Mesenchymal stem cell (in vitro differentiated cells and primary cell): ENCODE results near the gene AGPAT4.

Experiments used
- DNase-seq: peaks from one replicate; pipeline ENCODE4 v3.0.0-alpha.2; 2013
- H2AFZ ChIP-seq: one replicate; pipeline ENCODE4 v1.6.1; 2013; ENCODE audit warnings: low read depth, mild to moderate bottlenecking, control low read depth, inconsistent platforms, low read length, moderate library complexity
- H2AK5ac ChIP-seq: 2 replicates; pipeline ENCODE4 v1.6.1; 2013; ENCODE audit warnings: low read length, moderate library complexity, mild to moderate bottlenecking, inconsistent platforms; ENCODE audit not compliant: severe bottlenecking
- H2BK120ac ChIP-seq: one replicate; pipeline ENCODE4 v1.6.1; 2013; ENCODE audit warnings: low read depth, mild to moderate bottlenecking, inconsistent platforms, low read length, moderate library complexity
- H2BK12ac ChIP-seq, 2 experiments: one replicate each; pipeline ENCODE4 v1.6.1; 2013; ENCODE audit warnings: inconsistent platforms in 2 of 2, low read length in 2 of 2, mild to moderate bottlenecking in 2 of 2, moderate library complexity in 2 of 2, control low read depth in 1 of 2
- H2BK15ac ChIP-seq: one replicate; pipeline ENCODE4 v1.6.1; 2013; ENCODE audit warnings: mild to moderate bottlenecking, low read depth, inconsistent platforms; ENCODE audit not compliant: poor library complexity, severe bottlenecking
- H2BK5ac ChIP-seq: 2 replicates; pipeline ENCODE4 v1.6.1; 2013; ENCODE audit warnings: low read depth, mild to moderate bottlenecking, low read length, control low read depth, inconsistent platforms; ENCODE audit not compliant: poor library complexity, severe bottlenecking
- H3K14ac ChIP-seq, 2 experiments: one replicate each; pipeline ENCODE4 v1.6.1; 2013; ENCODE audit warnings: inconsistent platforms in 2 of 2, low read length in 2 of 2, control low read depth in 1 of 2, mild to moderate bottlenecking in 1 of 2, moderate library complexity in 1 of 2
- H3K18ac ChIP-seq, 2 experiments: one replicate each; pipeline ENCODE4 v1.6.1; 2013; ENCODE audit warnings: inconsistent platforms in 2 of 2, low read length in 2 of 2, control low read depth in 1 of 2, low read depth in 1 of 2, mild to moderate bottlenecking in 1 of 2
- H3K23ac ChIP-seq, 2 experiments: one replicate each; pipeline ENCODE4 v1.6.1; 2013; ENCODE audit warnings: inconsistent platforms in 2 of 2, low read length in 2 of 2, mild to moderate bottlenecking in 2 of 2, moderate library complexity in 2 of 2, control low read depth in 1 of 2
- H3K27ac ChIP-seq: 2 replicates; pipeline ENCODE4 v1.5.1; 2013; ENCODE audit warnings: mild to moderate bottlenecking, moderate library complexity, low read length, control low read depth, inconsistent platforms; ENCODE audit not compliant: poor library complexity, severe bottlenecking
- H3K27me3 ChIP-seq, 2 experiments: 2 replicates each; pipeline versions ENCODE4 v1.6.1 to v1.7.0; 2013; ENCODE audit warnings: low read length in 2 of 2, mild to moderate bottlenecking in 2 of 2, moderate library complexity in 2 of 2, control low read depth in 1 of 2, inconsistent platforms in 1 of 2; ENCODE audit not compliant: control insufficient read depth in 1 of 2, insufficient read depth in 1 of 2
- H3K36me3 ChIP-seq, 2 experiments: 2 replicates each; pipeline versions ENCODE4 v1.6.1 to v1.7.0; 2013; ENCODE audit warnings: low read length in 2 of 2, control low read depth in 1 of 2, inconsistent platforms in 1 of 2, low read depth in 1 of 2, mild to moderate bottlenecking in 1 of 2; ENCODE audit not compliant: insufficient read depth in 2 of 2, control insufficient read depth in 1 of 2
- H3K4ac ChIP-seq, 2 experiments: one replicate each; pipeline ENCODE4 v1.6.1; 2013; ENCODE audit warnings: inconsistent platforms in 2 of 2, low read length in 2 of 2, mild to moderate bottlenecking in 2 of 2, moderate library complexity in 2 of 2, control low read depth in 1 of 2, low read depth in 1 of 2
- H3K4me1 ChIP-seq: 2 replicates; pipeline ENCODE4 v1.6.1; 2013; ENCODE audit warnings: low read depth, low read length, control low read depth; ENCODE audit not compliant: control insufficient read depth, insufficient read depth
- H3K4me2 ChIP-seq: 2 replicates; pipeline ENCODE4 v1.6.1; 2013; ENCODE audit warnings: low read length, mild to moderate bottlenecking, inconsistent platforms; ENCODE audit not compliant: poor library complexity, severe bottlenecking
- H3K4me3 ChIP-seq, 2 experiments: 2 replicates each; pipeline versions ENCODE4 v1.5.1 to v1.7.0; 2013; ENCODE audit warnings: low read length in 2 of 2, mild to moderate bottlenecking in 2 of 2, control low read depth in 1 of 2, low read depth in 1 of 2; ENCODE audit not compliant: insufficient read depth in 1 of 2
- H3K79me1 ChIP-seq: replicated peaks from 2 replicates; pipeline ENCODE4 v1.6.1; 2013; ENCODE audit warnings: mild to moderate bottlenecking, control low read depth, low read length, inconsistent platforms; ENCODE audit not compliant: poor library complexity, severe bottlenecking
- H3K9ac ChIP-seq: 2 replicates; pipeline ENCODE4 v1.7.0; 2013; ENCODE audit warnings: mild to moderate bottlenecking, low read length, moderate library complexity
- H3K9me3 ChIP-seq: 2 replicates; pipeline ENCODE4 v1.7.0; 2013; ENCODE audit warnings: mild to moderate bottlenecking, low read length; ENCODE audit not compliant: control insufficient read depth
- H4K8ac ChIP-seq: one replicate; pipeline ENCODE4 v1.6.1; 2013; ENCODE audit warnings: inconsistent platforms, mild to moderate bottlenecking, low read length, moderate library complexity
- H4K91ac ChIP-seq: one replicate; pipeline ENCODE4 v1.6.1; 2013; ENCODE audit warnings: mild to moderate bottlenecking, low read length, inconsistent platforms
- WGBS: methylation state at CpG from one replicate; pipeline ENCODE4 v1.1.7; 2013; ENCODE audit warnings: mixed read lengths; 5-methylcytosine and 5-hydroxymethylcytosine counted together

Gene AGPAT4

DNA sequence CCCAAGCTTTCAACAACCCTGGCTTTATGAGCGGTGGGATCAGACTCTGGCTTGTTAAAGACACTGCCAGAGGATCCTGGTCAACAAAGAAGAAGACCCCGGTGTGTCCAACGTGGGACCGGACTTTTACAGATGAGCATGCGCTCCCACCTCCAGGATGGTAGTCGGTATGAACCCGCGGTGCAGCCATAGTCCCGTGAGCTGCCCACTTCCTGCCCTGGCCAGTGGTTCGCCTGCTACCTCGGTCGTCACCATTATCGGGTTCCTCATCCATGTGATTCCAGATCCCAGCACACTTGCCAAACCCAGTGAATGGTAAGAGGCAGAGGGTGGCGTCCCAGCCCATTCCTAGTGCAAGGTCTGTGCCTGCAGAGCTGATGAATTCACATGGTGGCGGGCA, 112.7 kb downstream of the AGPAT4 start:
- Histone ChIP-seq H3K14ac (no peak overlapping the region), H2AFZ (no peak overlapping the region), H3K79me1 (peaks cover 14% of the 10 kb centered on the region), H3K36me3 (peaks cover 34 to 40% of the 10 kb centered on the region in 2 experiments), H2BK120ac (no peak overlapping the region), H3K4me3 (no peak overlapping the region), H3K4me2 (no peak overlapping the region), H3K23ac (no peak overlapping the region), H4K8ac (no peak overlapping the region), H2BK5ac (no peak overlapping the region), H3K27ac (no peak overlapping the region), H3K4ac (no peak overlapping the region), H3K18ac (no peak overlapping the region), H4K91ac (no peak overlapping the region), H3K9ac (no peak overlapping the region), H2BK12ac (no peak overlapping the region), H3K4me1 (peaks cover 24% of the 10 kb centered on the region), H3K9me3 (no peaks in the 10 kb centered on the region), H2AK5ac (no peak overlapping the region), H2BK15ac (no peak overlapping the region), H3K27me3 (no peaks in the 10 kb centered on the region)
- DNase-seq: no peak
- 97% methylated on average over 15 of the region's 15 CpGs for whole genome bisulfite sequencing

DNA sequence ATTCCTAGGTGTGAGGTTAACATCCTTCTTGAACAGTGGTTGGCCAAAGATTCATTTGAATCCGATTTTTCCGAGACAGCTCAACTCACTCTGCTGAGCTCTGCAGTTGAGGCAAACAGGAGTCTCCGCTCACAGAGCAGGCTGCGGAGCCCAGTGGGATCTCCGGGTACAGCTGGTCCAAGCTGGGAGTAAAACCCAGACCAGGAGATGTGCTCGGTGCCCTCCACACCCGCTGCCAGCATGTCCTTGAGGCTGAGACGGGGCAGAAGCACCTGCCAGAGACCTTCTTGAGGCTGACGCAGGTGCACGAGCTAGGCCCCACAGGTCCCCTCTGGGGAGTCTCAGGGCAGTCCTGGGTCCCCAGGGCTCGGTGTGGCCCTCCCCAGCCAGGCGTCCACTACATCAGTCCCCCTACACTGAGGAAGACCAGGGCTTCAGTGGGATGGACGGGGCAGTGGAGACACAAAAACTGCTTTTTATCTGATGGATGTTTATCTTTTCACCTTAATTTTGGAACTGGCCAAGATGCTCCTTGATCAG, 119.0 kb downstream of the AGPAT4 start:
- Histone ChIP-seq H2AK5ac (no peak overlapping the region), H3K9me3 (no peaks in the 10 kb centered on the region), H3K9ac (no peak overlapping the region), H2BK5ac (no peak overlapping the region), H3K4me3 (no peak overlapping the region), H3K27me3 (no peaks in the 10 kb centered on the region), H3K18ac (no peak overlapping the region), H3K4me2 (no peak overlapping the region), H3K14ac (no peak overlapping the region), H2BK15ac (no peak overlapping the region), H4K91ac (no peak overlapping the region), H3K4ac (no peak overlapping the region), H2BK120ac (no peak overlapping the region), H4K8ac (no peak overlapping the region), H3K79me1 (peaks cover 34% of the 10 kb centered on the region), H2BK12ac (no peak overlapping the region), H3K4me1 (peaks cover 10% of the 10 kb centered on the region), H3K27ac (no peak overlapping the region), H3K23ac (no peak overlapping the region), H2AFZ (no peak overlapping the region), H3K36me3 (peaks cover 13 to 57% of the 10 kb centered on the region in 2 experiments)
- WGBS: 97% methylated on average over 11 of the region's 13 CpGs
- DNase-seq: no peak

DNA sequence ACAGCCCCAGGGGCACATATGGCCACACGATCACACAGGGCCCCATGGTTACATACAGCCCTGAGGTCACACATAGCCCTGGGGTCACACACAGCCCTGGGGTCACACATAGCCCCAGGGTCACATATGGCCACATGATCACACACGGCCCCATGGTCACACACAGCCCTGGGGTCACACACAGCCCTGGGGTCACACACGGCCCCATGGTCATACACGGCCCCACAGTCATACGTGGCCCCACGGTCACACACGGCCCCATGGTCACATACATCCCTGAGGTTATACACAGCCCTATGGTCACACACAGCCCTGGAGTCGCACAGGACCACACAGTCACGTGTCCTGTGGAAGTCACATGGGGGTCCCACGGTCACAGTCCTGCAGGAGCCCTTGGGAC, 120.1 kb downstream of the AGPAT4 start:
- H3K4me3 ChIP-seq: no peak overlapping the region

DNA sequence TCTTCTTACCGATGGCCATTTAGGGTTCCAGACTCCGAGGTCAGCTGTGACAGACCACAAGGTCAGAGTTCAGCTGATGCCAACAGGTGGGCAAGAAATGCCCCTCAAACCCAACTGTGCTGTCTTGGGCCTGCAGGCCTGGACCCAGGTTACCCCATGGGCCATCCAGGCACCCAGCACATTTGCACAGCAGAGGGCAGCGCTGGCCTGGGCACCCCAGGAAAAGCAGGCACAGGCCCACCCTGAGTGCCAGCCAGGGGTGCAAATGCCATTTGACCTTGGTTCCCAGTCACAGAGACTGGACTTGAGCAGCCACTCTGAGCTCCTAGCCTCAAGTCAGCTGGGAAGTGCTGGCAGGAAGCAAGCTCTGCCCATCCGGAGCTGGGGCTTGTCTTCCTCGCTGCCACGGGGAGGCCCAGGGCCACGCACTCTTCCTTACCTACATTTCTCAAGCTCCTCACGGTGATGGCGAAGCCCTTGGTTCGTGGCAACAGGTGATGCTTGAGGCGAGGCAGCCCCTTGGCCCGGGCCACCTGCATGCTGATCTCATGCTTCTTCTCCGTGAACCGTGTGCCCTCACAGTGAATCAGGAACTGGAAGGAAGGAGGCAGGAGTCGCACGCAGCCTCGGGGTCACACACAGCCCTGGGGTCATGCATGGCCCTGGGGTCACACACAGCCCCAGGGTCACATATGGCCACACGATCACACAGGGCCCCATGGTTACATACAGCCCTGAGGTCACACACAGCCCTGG, 120.8 kb downstream of the AGPAT4 start:
- H2BK120ac ChIP-seq: no peak overlapping the region
- H3K4ac ChIP-seq: no peak overlapping the region
- H3K4me1 ChIP-seq: peaks cover 10% of the 10 kb centered on the region
- no peak overlapping the region for H3K4me3 ChIP-seq
- peaks cover 27% of the 10 kb centered on the region for H3K79me1 ChIP-seq
- no peak overlapping the region for H3K9ac ChIP-seq
- peaks cover 22 to 56% of the 10 kb centered on the region in 2 experiments for H3K36me3 ChIP-seq
- H3K27me3 ChIP-seq: no peaks in the 10 kb centered on the region
- no peak overlapping the region for H4K91ac ChIP-seq
- peak overlapping the region in 1 of 2 experiments; percentile 4 for H2BK12ac ChIP-seq
- no peak overlapping the region for H2AK5ac ChIP-seq
- H4K8ac ChIP-seq: no peak overlapping the region
- 95% methylated on average over 18 of the region's 18 CpGs for WGBS
- H3K4me2 ChIP-seq: no peak overlapping the region
- no peak overlapping the region for H2BK5ac ChIP-seq
- H3K18ac ChIP-seq: no peak overlapping the region
- H3K9me3 ChIP-seq: no peaks in the 10 kb centered on the region
- H2BK15ac ChIP-seq: no peak overlapping the region
- H3K23ac ChIP-seq: no peak overlapping the region
- H3K14ac ChIP-seq: no peak overlapping the region
- no peak overlapping the region for H2AFZ ChIP-seq
- H3K27ac ChIP-seq: no peak overlapping the region
- no peak for DNase-seq

More for the DNA sequence above, 120.1 kb downstream of the AGPAT4 start:
- Histone ChIP-seq H3K18ac (peak overlapping the region in 1 of 2 experiments; percentile 11), H2BK120ac (no peak overlapping the region), H3K79me1 (peaks cover 31% of the 10 kb centered on the region), H3K14ac (no peak overlapping the region), H3K36me3 (peaks cover 16 to 57% of the 10 kb centered on the region in 2 experiments), H2BK15ac (no peak overlapping the region), H3K4ac (no peak overlapping the region), H2BK5ac (no peak overlapping the region), H3K9me3 (no peaks in the 10 kb centered on the region), H2BK12ac (no peak overlapping the region), H2AFZ (no peak overlapping the region), H4K91ac (no peak overlapping the region), H3K4me2 (no peak overlapping the region), H4K8ac (no peak overlapping the region), H3K4me1 (peaks cover 10% of the 10 kb centered on the region), H3K27me3 (no peaks in the 10 kb centered on the region), H3K27ac (no peak overlapping the region), H2AK5ac (no peak overlapping the region), H3K9ac (no peak overlapping the region), H3K23ac (no peak overlapping the region)
- DNase-seq: no peak
- WGBS: 98% methylated on average over 10 of the region's 10 CpGs
